Measurements from ENCODE around the gene RASGRF1. TPM values are rescaled to one million over a fixed set of nuclear protein-coding genes. Genes with fewer than 3 reads are reported as not detected.

RASGRF1 gene
- total RNA-seq, 1 donor from 2014 or later: not detected

GRCh38 chr15:78927077-78927790 lies 163.3 kb downstream of the RASGRF1 start:
- Mint-ChIP-seq H3K4me1 (ENCODE audit: unreplicated experiment) (no peaks in the 10 kb centered on the region), H3K27ac (ENCODE audit: unreplicated experiment) (peak overlapping the region; percentile 31), H3K36me3 (ENCODE audit: low read depth, unreplicated experiment) (peaks cover 9% of the 10 kb centered on the region), H3K4me3 (ENCODE audit: unreplicated experiment) (no peak overlapping the region), H3K9me3 (ENCODE audit: unreplicated experiment) (no peaks in the 10 kb centered on the region), H3K27me3 (ENCODE audit: unreplicated experiment) (peaks cover 14% of the 10 kb centered on the region)
- no peak for DNase-seq (ENCODE audit: low spot score)
- TF ChIP-seq CTCF (IDR thresholded peaks at IDR 0.05; ENCODE audit: unreplicated experiment): no peak

DNA sequence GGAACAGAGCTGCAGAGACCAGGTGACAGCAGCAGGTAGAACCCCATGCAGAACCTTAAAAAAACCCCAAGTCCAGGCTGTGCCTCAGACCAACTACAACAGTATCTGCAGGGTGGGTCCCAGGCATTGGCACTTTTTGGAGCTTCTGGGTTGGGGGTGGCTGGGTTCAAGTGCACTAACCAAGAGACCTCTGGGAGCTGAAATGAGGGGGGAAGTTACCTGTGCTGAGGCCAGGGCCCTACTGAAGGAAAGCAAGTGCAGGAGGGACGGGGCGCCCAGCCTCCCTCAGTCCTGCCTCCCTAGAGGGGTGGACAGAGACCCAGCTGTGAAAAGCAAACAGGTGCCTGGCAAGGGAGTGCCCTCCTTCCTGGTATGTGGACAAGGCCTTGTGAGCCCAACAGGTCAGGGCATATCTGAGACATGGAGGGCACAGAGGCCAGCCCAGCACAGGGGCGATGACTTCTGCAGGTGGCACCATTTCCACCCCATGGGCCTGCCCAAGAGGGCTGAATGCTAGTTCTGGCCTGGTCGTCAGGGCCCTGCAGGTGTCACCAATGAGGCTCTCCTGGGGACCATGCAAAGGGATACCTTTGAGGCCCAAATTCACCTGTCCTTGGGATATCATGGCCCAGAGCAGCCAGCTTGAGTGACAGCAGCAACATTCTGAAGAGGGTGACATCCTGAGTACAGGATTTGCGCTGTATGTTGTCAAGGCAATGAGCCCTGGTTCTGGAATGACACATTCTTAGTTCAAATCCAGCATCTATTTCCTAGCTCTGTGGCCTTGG lies 164.4 kb downstream of the RASGRF1 start:
- Mint-ChIP-seq H3K36me3 (ENCODE audit: low read depth, unreplicated experiment) (peaks cover 10% of the 10 kb centered on the region), H3K9me3 (ENCODE audit: unreplicated experiment) (no peaks in the 10 kb centered on the region), H3K4me1 (ENCODE audit: unreplicated experiment) (no peaks in the 10 kb centered on the region), H3K27me3 (ENCODE audit: unreplicated experiment) (peaks cover 15% of the 10 kb centered on the region), H3K4me3 (ENCODE audit: unreplicated experiment) (no peak overlapping the region), H3K27ac (ENCODE audit: unreplicated experiment) (no peak overlapping the region)
- no peak for DNase-seq (ENCODE audit: low spot score)
- TF ChIP-seq CTCF (IDR thresholded peaks at IDR 0.05; ENCODE audit: unreplicated experiment): no peak

GRCh38 chr15:78925076-78925624 lies 165.4 kb downstream of the RASGRF1 start:
- no peaks in the 10 kb centered on the region for H3K9me3 Mint-ChIP-seq (ENCODE audit: unreplicated experiment)
- H3K36me3 Mint-ChIP-seq (ENCODE audit: low read depth, unreplicated experiment): peaks cover 10% of the 10 kb centered on the region
- DNase-seq (ENCODE audit: low spot score): no peak
- no peaks in the 10 kb centered on the region for H3K4me1 Mint-ChIP-seq (ENCODE audit: unreplicated experiment)
- H3K4me3 Mint-ChIP-seq (ENCODE audit: unreplicated experiment): no peak overlapping the region
- H3K27ac Mint-ChIP-seq (ENCODE audit: unreplicated experiment): no peak overlapping the region
- no peak for TF ChIP-seq CTCF (IDR thresholded peaks at IDR 0.05; ENCODE audit: unreplicated experiment)
- H3K27me3 Mint-ChIP-seq (ENCODE audit: unreplicated experiment): peaks cover 14% of the 10 kb centered on the region

GRCh38 chr15:78923480-78924360 lies 166.9 kb downstream of the RASGRF1 start:
- DNase-seq (ENCODE audit: low spot score): no peak
- H3K4me1 Mint-ChIP-seq (ENCODE audit: unreplicated experiment): no peaks in the 10 kb centered on the region
- peaks cover 9% of the 10 kb centered on the region for H3K27me3 Mint-ChIP-seq (ENCODE audit: unreplicated experiment)
- peaks cover 7% of the 10 kb centered on the region for H3K36me3 Mint-ChIP-seq (ENCODE audit: low read depth, unreplicated experiment)
- no peak for TF ChIP-seq CTCF (IDR thresholded peaks at IDR 0.05; ENCODE audit: unreplicated experiment)
- no peak overlapping the region for H3K27ac Mint-ChIP-seq (ENCODE audit: unreplicated experiment)
- H3K9me3 Mint-ChIP-seq (ENCODE audit: unreplicated experiment): no peaks in the 10 kb centered on the region
- H3K4me3 Mint-ChIP-seq (ENCODE audit: unreplicated experiment): peak overlapping the region; percentile 51
